MM.1S (cell line): Measurements from ENCODE around the gene KDM4F.

Source experiments
- EZH2 ChIP-seq: fragments of 300-600 bp; sonication (generic); optimal IDR thresholded peaks from 2 replicates; pipeline ENCODE3; 2017; ENCODE audit warnings: low read depth, mild to moderate bottlenecking, antibody characterized with exemption, low read length, mixed read lengths
- EZH2phosphoT487 ChIP-seq: fragments of 300-600 bp; sonication (generic); IDR thresholded peaks from 2 replicates; pipeline ENCODE4 v1.6.1; 2018; ENCODE audit warnings: antibody characterized with exemption, low read length
- TF ChIP-seq, protein P1 (sequence below): fragments of 300-600 bp; sonication (generic); IDR thresholded peaks from 2 replicates; pipeline ENCODE4 v1.5.1; 2016; ENCODE audit warnings: antibody characterized with exemption, low read length, mixed read lengths

DNA sequence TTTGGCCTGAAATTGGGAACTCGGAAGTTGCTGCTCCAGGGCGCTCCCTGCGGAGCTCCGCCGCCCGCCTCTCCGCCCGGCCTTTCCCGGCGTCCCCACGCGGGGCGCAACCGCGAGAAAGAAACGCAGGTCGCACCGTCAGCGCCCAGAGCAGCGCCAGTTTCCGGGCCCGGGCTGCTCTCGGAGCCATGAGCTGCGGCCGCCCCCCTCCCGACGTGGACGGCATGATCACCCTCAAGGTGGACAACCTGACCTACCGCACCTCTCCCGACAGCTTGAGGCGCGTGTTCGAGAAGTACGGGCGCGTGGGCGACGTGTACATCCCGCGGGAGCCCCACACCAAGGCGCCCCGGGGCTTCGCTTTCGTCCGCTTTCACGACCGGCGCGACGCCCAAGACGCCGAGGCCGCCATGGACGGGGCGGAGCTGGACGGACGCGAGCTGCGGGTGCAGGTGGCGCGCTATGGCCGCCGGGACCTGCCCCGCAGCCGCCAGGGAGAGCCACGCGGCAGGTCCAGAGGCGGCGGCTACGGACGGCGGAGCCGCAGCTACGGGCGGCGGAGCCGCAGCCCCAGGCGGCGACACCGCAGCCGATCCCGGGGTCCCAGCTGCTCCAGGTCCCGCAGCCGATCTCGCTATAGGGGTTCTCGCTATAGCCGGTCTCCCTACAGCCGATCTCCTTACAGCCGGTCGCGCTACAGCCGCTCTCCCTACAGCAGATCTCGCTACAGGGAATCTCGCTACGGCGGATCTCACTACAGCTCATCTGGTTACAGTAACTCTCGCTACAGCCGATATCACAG, 18.0 kb downstream of the KDM4F start:
- TF ChIP-seq, protein P1, sequence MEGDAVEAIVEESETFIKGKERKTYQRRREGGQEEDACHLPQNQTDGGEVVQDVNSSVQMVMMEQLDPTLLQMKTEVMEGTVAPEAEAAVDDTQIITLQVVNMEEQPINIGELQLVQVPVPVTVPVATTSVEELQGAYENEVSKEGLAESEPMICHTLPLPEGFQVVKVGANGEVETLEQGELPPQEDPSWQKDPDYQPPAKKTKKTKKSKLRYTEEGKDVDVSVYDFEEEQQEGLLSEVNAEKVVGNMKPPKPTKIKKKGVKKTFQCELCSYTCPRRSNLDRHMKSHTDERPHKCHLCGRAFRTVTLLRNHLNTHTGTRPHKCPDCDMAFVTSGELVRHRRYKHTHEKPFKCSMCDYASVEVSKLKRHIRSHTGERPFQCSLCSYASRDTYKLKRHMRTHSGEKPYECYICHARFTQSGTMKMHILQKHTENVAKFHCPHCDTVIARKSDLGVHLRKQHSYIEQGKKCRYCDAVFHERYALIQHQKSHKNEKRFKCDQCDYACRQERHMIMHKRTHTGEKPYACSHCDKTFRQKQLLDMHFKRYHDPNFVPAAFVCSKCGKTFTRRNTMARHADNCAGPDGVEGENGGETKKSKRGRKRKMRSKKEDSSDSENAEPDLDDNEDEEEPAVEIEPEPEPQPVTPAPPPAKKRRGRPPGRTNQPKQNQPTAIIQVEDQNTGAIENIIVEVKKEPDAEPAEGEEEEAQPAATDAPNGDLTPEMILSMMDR, result peak; percentile 41
- no peak for TF ChIP-seq EZH2phosphoT487
- no peak for TF ChIP-seq EZH2
